ENCODE data around the gene LRMDA.
A peak's percentile ranks its signal among the peaks of the same experiment; 100 is the strongest.

Gene LRMDA

DNA sequence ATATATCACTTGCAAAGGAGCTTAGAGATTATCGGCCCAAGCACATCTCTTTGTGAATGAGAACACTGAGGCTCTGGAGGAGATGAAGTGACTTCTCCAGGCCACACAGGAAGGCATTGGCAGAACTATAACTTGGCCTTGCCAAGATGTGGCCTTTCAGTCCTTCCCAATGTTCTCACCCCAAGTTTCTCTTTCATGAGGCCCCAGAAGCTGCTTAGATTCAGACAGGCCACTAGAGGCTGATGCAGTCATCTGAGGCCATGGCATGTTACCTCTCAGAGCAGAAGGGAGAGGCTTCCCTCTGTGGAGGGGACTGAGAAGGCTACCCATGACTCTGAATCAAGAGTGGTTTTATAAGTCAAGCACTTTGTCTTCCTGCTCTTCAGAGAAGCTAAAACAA is 1003.7 kb downstream of the LRMDA start:
- no peak overlapping the region for H3K27ac ChIP-seq
- no peak overlapping the region for H3K4me3 ChIP-seq
- H3K36me3 ChIP-seq = no peaks in the 10 kb centered on the region
- no peaks in the 10 kb centered on the region for H3K9me3 ChIP-seq (replicated peaks in 1 of 11)
- no peak overlapping the region for H3K9ac ChIP-seq
- H3K4me1 ChIP-seq = peaks cover 0 to 17% (median 0%) of the 10 kb centered on the region in 10 experiments; a peak in 5 of 20 replicates
- H3K4me2 ChIP-seq = no peak overlapping the region
- no peaks in the 10 kb centered on the region for H3K27me3 ChIP-seq
- no peaks in the 10 kb centered on the region for H4K20me1 ChIP-seq
- TF ChIP-seq Cebpa-rat (IDR thresholded peaks at IDR 0.05) = no peak

DNA sequence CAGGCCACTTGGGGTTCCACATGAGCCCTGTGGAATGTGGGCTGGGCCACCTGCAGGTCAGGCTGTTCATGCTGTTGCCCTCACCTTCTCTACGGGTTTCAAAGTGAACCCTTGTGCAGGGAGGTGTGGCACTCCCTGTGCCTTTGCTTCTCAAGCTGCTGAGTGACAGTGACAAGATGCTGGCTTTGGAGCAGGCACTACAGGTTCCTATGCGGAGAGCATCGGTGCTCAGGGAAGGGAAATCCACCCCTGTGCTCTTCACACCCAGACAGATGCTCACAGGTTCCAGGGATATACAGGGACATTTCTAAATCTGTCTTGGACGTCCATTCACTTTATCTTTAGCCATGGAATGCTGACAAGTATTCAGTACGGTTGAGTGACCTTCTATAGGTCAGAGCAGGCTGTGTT is 1005.0 kb downstream of the LRMDA start:
- Histone ChIP-seq H3K4me3 (no peak overlapping the region), H3K27ac (no peak overlapping the region), H3K9me3 (replicated peaks in 1 of 11) (no peaks in the 10 kb centered on the region), H3K9ac (no peak overlapping the region), H3K4me2 (no peak overlapping the region), H3K36me3 (no peaks in the 10 kb centered on the region), H4K20me1 (no peaks in the 10 kb centered on the region), H3K27me3 (no peaks in the 10 kb centered on the region), H3K4me1 (peaks cover 0 to 4% (median 0%) of the 10 kb centered on the region in 10 experiments; a peak in 2 of 20 replicates)
- TF ChIP-seq Cebpa-rat (IDR thresholded peaks at IDR 0.05) = no peak

DNA sequence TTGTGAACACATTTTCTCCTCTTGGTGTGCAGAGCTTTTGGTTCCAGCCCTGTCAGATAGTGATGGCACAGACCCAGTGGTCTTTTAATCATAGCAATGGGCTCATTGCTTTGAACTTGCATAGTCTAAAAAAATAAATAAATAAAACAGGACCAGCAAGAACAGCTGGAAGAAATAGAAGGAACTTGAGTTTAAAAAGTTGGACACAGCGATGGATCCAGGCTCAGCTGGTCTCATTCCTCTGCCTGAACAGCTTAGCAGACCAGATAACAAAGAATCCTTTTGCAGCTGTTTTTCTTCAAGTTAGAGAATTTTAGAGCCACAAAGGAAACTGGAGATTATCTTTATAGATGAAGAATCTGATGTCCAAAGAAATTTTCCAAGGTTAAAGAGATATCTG is 1005.6 kb downstream of the LRMDA start:
- Histone ChIP-seq H3K36me3 (no peaks in the 10 kb centered on the region), H3K9me3 (replicated peaks in 1 of 11) (no peaks in the 10 kb centered on the region), H4K20me1 (no peaks in the 10 kb centered on the region), H3K27ac (no peak overlapping the region), H3K4me3 (no peak overlapping the region), H3K4me2 (no peak overlapping the region), H3K4me1 (no peaks in the 10 kb centered on the region), H3K9ac (no peak overlapping the region), H3K27me3 (no peaks in the 10 kb centered on the region)
- no peak for TF ChIP-seq Cebpa-rat (IDR thresholded peaks at IDR 0.05)

DNA sequence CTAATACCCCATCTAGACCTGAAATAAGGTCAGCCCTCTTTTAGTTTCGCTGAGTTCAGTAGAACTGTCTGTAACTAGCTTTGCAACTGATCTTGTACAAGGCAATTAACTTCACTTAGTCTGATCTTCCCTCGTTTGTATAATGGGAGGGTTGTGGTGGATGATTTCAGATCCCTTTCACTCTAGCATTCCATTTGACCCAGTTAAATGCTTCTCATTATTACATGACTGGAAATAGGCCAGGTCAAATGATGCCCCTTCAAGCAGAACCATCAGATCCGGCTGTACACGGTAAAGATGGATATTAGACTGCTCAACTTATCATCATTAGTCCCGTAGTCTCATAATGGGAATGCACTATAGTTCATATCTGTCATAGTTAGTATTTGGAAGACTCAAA is 1009.0 kb downstream of the LRMDA start:
- no peak for TF ChIP-seq Cebpa-rat (IDR thresholded peaks at IDR 0.05)

DNA sequence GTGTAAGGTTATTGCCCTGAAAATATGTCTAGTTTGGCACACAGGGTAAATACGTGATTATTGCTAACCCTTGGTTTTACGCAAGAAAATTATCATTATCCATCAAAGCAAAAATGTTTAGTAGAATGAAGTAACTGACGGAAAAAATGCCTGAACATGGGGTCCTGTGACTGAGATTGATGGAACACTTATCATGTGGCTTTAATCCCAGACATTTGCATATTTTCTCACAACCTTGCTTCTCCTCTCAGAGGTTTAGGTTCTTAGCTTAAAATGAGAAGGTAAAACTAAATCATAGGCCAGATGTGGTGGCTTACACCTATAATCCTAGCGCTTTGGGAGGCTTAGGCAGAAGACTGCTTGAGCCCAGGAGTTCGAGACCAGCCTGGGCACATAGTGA is 1010.7 kb downstream of the LRMDA start:
- Histone ChIP-seq H3K27me3 (no peaks in the 10 kb centered on the region), H3K4me3 (no peak overlapping the region), H3K9me3 (replicated peaks in 1 of 11) (no peaks in the 10 kb centered on the region), H3K4me1 (no peaks in the 10 kb centered on the region), H4K20me1 (no peaks in the 10 kb centered on the region), H3K9ac (no peak overlapping the region), H3K36me3 (no peaks in the 10 kb centered on the region), H3K4me2 (no peak overlapping the region), H3K27ac (no peak overlapping the region)
- TF ChIP-seq Cebpa-rat (IDR thresholded peaks at IDR 0.05) = no peak

More for the DNA sequence above, 1009.0 kb downstream of the LRMDA start:
- Histone ChIP-seq H3K4me1 (no peaks in the 10 kb centered on the region), H3K4me3 (no peak overlapping the region), H4K20me1 (no peaks in the 10 kb centered on the region), H3K4me2 (no peak overlapping the region), H3K36me3 (no peaks in the 10 kb centered on the region), H3K9me3 (replicated peaks in 1 of 11) (no peaks in the 10 kb centered on the region), H3K27me3 (no peaks in the 10 kb centered on the region), H3K9ac (no peak overlapping the region), H3K27ac (no peak overlapping the region)

DNA sequence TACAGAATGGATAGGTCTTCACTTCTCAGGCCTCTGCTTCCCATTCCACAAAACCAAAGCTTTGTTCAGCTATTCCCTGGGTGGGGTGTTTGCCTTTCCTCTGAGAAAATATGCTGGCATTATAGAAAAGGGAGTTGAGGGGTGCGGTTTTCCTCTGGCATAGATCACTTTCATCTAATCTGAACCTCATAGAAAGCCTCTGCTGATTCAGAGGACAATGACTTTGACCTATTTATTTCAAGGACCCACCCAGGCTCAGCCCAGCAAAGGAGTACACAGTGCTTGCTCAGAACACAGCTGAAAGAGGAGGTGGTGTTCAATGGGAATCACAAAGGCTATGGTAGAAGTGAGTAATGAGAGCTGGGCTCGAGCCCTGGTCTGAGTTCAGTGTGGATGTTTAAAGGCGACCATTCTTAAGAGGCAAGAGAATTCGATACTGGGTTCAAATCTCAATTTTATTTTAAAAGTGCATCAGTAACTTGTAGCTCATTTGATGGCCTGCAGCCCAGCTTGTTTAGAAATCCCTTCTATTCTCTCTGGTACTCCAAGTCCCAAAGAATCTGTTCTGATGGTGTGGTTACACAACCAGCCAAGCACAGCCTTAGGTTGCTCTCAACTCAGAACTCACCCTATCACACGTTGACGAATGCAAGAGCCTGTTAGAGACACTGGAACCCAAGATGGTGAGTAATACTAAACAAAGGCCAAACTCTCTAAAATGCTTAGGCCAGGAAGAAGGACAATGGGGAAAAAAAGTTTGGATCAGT is 1012.8 kb downstream of the LRMDA start:
- Histone ChIP-seq H3K27me3 (no peaks in the 10 kb centered on the region), H3K27ac (no peak overlapping the region), H3K9ac (no peak overlapping the region), H3K36me3 (no peaks in the 10 kb centered on the region), H3K4me1 (no peaks in the 10 kb centered on the region), H3K4me3 (no peak overlapping the region), H3K4me2 (no peak overlapping the region), H4K20me1 (no peaks in the 10 kb centered on the region), H3K9me3 (replicated peaks in 1 of 11) (no peaks in the 10 kb centered on the region)
- no peak for TF ChIP-seq Cebpa-rat (IDR thresholded peaks at IDR 0.05)

DNA sequence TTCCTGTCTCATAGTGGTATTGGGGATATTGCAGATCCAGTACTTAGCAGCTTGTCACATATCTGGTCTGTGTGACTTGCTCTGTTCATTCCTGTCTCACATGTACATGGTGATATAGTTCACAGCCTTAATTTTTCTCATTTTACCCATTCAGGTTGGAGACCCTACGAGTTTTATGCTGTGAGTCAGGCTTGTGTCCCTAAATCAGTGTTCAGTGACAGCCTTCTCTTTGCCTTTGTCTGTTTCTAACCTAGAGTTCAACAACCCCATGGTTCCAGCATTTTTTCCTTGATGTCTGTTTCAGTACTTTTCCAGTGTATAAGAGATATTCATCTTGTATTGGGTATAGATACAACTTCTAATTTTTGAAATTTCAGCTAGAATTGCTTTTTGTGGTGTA is 1016.2 kb downstream of the LRMDA start:
- no peaks in the 10 kb centered on the region for H3K9me3 ChIP-seq (replicated peaks in 1 of 11)
- H3K27ac ChIP-seq = no peak overlapping the region
- H3K27me3 ChIP-seq = no peaks in the 10 kb centered on the region
- H4K20me1 ChIP-seq = no peaks in the 10 kb centered on the region
- H3K36me3 ChIP-seq = no peaks in the 10 kb centered on the region
- no peak overlapping the region for H3K9ac ChIP-seq
- H3K4me2 ChIP-seq = no peak overlapping the region
- no peak for TF ChIP-seq Cebpa-rat (IDR thresholded peaks at IDR 0.05)
- peaks cover 0 to 12% (median 0%) of the 10 kb centered on the region in 10 experiments; a peak in 5 of 20 replicates for H3K4me1 ChIP-seq
- no peak overlapping the region for H3K4me3 ChIP-seq

DNA sequence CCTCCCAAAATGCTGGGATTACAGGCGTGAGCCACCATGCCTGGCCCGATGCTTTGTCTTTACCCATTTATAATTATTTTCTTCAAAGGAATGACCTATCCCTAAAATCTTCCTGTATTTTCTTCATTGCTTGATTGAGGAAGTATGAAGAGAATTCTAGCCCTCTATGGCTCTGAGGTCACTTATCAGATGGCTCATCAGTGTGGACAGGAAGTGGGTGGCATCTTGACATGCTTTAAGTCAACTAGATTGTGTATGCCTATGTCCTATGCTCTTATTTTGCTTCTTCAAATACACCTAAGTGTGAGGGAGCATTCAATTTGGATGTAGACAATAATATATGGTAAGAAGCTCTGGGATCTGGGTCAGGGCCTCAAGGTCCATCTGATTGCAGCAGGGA is 1020.5 kb downstream of the LRMDA start:
- Histone ChIP-seq H3K36me3 (no peaks in the 10 kb centered on the region), H3K9me3 (replicated peaks in 1 of 11) (peaks cover 0 to 2% (median 0%) of the 10 kb centered on the region in 11 experiments; a peak in 1 of 22 replicates), H3K9ac (no peak overlapping the region), H3K4me2 (peak overlapping the region in 2 of 11 experiments; percentile 41 to 64; a peak in 4 of 22 replicates), H3K27ac (0 out of 22 replicates have a peak overlapping the region, but pooled peaks of 1 of the 11 experiments have one; percentile 7), H4K20me1 (no peaks in the 10 kb centered on the region), H3K27me3 (no peaks in the 10 kb centered on the region), H3K4me3 (no peak overlapping the region), H3K4me1 (peaks cover 0 to 43% (median 0%) of the 10 kb centered on the region in 10 experiments; a peak in 6 of 20 replicates)
- no peak for TF ChIP-seq Cebpa-rat (IDR thresholded peaks at IDR 0.05)

DNA sequence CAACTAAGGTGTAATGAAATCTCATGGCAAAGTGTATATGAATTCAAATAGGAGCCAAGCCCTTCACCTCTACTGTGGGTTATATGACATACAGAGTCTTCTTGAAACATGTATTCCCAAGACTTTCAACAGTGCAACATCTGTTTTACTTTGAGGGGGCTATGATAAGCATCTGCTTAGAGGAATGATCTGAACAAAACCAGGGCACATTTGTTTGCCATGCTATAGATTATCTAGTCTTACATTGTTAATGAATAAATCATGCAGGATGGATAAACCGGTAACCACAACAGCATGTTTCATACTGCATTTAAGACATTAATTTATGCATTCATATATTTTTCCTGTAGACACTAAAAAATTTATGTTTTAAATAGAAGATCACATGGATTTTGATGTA is 1021.9 kb downstream of the LRMDA start:
- Histone ChIP-seq H3K27me3 (no peaks in the 10 kb centered on the region), H3K4me1 (peaks cover 0 to 43% (median 0%) of the 10 kb centered on the region in 10 experiments; a peak in 6 of 20 replicates), H3K4me3 (no peak overlapping the region), H4K20me1 (no peaks in the 10 kb centered on the region), H3K9me3 (replicated peaks in 1 of 11) (peaks cover 0 to 8% (median 0%) of the 10 kb centered on the region in 11 experiments; a peak in 2 of 22 replicates), H3K9ac (no peak overlapping the region), H3K36me3 (no peaks in the 10 kb centered on the region), H3K4me2 (peak overlapping the region in 1 of 11 experiments; percentile 66; a peak in 1 of 22 replicates), H3K27ac (no peak overlapping the region; a peak in 1 of 22 replicates)
- no peak for TF ChIP-seq Cebpa-rat (IDR thresholded peaks at IDR 0.05)

Measured in BLaER1 treated with 17β-estradiol and CSF1 and Interleukin-3, amounts not matched to agents 10 nM and 100 nM (cell line).